Thyroid gland (tissue), 4 donors: ENCODE data around the gene CSF1R. TPM values are rescaled to one million over a fixed set of nuclear protein-coding genes. Genes with fewer than 3 reads are reported as not detected.

ENCODE experiments used
- DNase-seq, 2 donors: peaks; one replicate each; pipeline ENCODE4 v3.0.0-alpha.2; 2019
- H3K27ac ChIP-seq, 3 donors: fragments of 200-600 bp; sonication (generic); 1 replicate in 2 of 3; 2 replicates in 1 of 3; pipeline ENCODE4 v1.5.1; 2016 to 2019; ENCODE audit warnings: mild to moderate bottlenecking in 1 of 3, moderate library complexity in 1 of 3
- H3K27me3 ChIP-seq: fragments of 200-600 bp; sonication (generic); one replicate; pipeline ENCODE4 v1.5.1; 2019
- H3K36me3 ChIP-seq, 2 donors: fragments of 200-600 bp; sonication (generic); one replicate each; pipeline ENCODE4 v1.5.1; 2016 to 2019
- H3K4me1 ChIP-seq, 2 donors: fragments of 200-600 bp; sonication (generic); one replicate each; pipeline ENCODE4 v1.5.1; 2017 to 2019
- H3K4me3 ChIP-seq, 3 donors: fragments of 200-600 bp; sonication (generic); replicated peaks in 1 of 3; 1 replicate in 2 of 3; 2 replicates in 1 of 3; pipeline ENCODE4 v1.5.1; 2016; ENCODE audit warnings: mild to moderate bottlenecking in 1 of 3
- H3K9me3 ChIP-seq: fragments of 200-600 bp; sonication (generic); one replicate; pipeline ENCODE4 v1.5.1; 2017
- POLR2A ChIP-seq, 2 donors: fragments of 450-650 bp; IDR thresholded peaks; one replicate each; pipeline ENCODE4 v1.6.1; 2017; ENCODE audit warnings: antibody characterized with exemption in 2 of 2, mild to moderate bottlenecking in 2 of 2, moderate library complexity in 1 of 2
- WGBS, 2 donors: methylation state at CpG; one replicate each; pipeline ENCODE4 v1.1.5; 2017; 5-methylcytosine and 5-hydroxymethylcytosine counted together
- intact Hi-C: fragments of 100-400 bp; cut with DNase I; formaldehyde crosslinking; loops from one replicate; pipeline ENCODE4 v1.15.1; 2023
- total RNA-seq, 4 donors: library from RNA; depleted of rRNA; stranded (reverse); fragments of >200 nt; gene quantifications; one replicate each; pipeline ENCODE4 v1.2.3, GENCODE V29; 2016
- TF ChIP-seq, protein P1 (sequence below), 6 experiments: fragments of 200-600 bp in 3 of 6; fragments of 450-650 bp in 3 of 6; sonication (generic) in 3 of 6; IDR thresholded peaks; one replicate each; pipeline ENCODE4 v1.5.1; 2016 to 2019; ENCODE audit warnings: antibody characterized with exemption in 6 of 6, mild to moderate bottlenecking in 2 of 6, inconsistent platforms in 1 of 6, moderate library complexity in 1 of 6

CSF1R gene
- total RNA-seq, 4 donors from 2014 or later, result 9.1 to 14.1 (median 11.4) TPM

GRCh38 chr5:150021491-150022157, 64.7 kb downstream of the CSF1R start:
- DNase-seq, result peak; percentile 5 to 29
- H3K27ac ChIP-seq, result peak overlapping the region; percentile 89 to 95 (median 92)
- TF ChIP-seq, protein P1, sequence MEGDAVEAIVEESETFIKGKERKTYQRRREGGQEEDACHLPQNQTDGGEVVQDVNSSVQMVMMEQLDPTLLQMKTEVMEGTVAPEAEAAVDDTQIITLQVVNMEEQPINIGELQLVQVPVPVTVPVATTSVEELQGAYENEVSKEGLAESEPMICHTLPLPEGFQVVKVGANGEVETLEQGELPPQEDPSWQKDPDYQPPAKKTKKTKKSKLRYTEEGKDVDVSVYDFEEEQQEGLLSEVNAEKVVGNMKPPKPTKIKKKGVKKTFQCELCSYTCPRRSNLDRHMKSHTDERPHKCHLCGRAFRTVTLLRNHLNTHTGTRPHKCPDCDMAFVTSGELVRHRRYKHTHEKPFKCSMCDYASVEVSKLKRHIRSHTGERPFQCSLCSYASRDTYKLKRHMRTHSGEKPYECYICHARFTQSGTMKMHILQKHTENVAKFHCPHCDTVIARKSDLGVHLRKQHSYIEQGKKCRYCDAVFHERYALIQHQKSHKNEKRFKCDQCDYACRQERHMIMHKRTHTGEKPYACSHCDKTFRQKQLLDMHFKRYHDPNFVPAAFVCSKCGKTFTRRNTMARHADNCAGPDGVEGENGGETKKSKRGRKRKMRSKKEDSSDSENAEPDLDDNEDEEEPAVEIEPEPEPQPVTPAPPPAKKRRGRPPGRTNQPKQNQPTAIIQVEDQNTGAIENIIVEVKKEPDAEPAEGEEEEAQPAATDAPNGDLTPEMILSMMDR (IDR thresholded peaks at IDR 0.05), result no peak
- TF ChIP-seq POLR2A (IDR thresholded peaks at IDR 0.05), result no peak
- H3K27me3 ChIP-seq, result no peaks in the 10 kb centered on the region
- no peaks in the 10 kb centered on the region for H3K9me3 ChIP-seq
- H3K4me3 ChIP-seq, result no peak overlapping the region
- peaks cover 25 to 34% of the 10 kb centered on the region in 2 donors for H3K4me1 ChIP-seq
- intact Hi-C loops, result no loop called here
- 85 to 87% methylated on average over 13 of the region's 13 CpGs for WGBS, 2 donors
- peaks cover 22 to 25% of the 10 kb centered on the region in 2 donors for H3K36me3 ChIP-seq

- intact Hi-C loops, result no loop called here
- Histone ChIP-seq H3K4me3 (no peak overlapping the region), H3K4me1 (peaks cover 25 to 34% of the 10 kb centered on the region in 2 donors), H3K36me3 (peaks cover 18 to 27% of the 10 kb centered on the region in 2 donors), H3K27ac (peak overlapping the region; percentile 89 to 95 (median 92)), H3K9me3 (no peaks in the 10 kb centered on the region), H3K27me3 (no peaks in the 10 kb centered on the region)
- TF ChIP-seq POLR2A (IDR thresholded peaks at IDR 0.05), result no peak
- TF ChIP-seq, protein P1 (IDR thresholded peaks at IDR 0.05), result no peak
- DNase-seq, result no peak
- WGBS, 2 donors, result 96 to 97% methylated on average over 1 of the region's 1 CpG
Measured at GRCh38 chr5:150020249-150020648, 66.1 kb downstream of the CSF1R start.

DNA sequence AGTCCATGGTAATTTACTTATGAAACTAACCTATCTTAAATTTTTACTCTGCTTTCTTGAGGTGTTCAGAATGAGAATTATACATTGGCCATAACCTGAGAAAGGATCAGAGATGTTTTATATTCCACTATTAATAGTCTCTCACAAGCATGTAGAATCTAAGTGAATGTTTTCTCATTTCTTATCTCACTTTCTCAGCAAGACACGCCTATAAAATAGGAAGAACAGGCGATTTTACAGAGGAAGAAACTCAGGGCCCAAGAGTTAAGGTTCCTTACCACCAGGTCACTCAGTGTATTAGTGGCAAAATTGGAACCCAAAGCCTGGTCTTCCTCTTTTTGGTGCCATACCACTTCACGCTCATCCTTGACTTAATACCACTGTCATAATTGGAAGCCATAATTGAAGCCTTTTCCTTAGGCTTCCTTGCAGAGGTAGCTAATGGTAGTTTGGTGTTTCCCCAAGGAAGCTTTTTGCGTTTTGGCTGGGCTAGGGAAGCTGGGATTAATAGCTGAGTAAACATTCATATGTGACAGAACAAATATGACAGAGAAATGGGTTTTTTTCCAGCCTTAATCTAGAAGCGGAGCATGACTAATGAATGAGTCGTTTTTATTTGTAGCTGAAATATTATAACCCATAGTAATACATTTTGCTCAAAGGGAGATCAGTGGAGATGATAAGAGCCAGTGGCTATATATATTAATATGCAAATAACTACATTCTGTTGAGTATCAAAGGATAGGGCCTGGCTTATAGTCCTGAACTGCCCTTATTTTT, 68.9 kb downstream of the CSF1R start:
- WGBS, 2 donors, result 91 to 92% methylated on average over 6 of the region's 6 CpGs
- no peaks in the 10 kb centered on the region for H3K9me3 ChIP-seq
- no peak overlapping the region for H3K27ac ChIP-seq

DNA sequence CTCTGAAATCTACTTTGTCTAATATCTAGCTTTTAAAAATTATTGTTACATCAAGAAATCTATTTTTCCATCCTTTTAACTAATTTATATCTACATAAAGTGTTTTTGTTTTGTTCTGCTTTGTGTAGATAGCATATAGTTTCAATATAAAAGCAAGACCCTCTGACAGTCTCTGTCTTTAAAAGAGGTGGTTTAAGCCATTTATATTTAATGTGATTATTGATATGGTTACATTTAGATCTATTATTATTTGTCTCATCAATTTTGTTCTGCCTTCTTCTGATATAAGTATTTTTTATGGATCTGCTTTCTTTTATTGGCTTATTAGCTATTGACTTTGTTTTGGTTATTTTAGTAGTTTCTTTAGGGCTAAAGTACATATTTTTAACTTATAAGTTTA, 69.8 kb downstream of the CSF1R start:
- no peak overlapping the region for H3K4me3 ChIP-seq
- intact Hi-C loops, result no loop called here
- peaks cover 39 to 47% of the 10 kb centered on the region in 2 donors for H3K36me3 ChIP-seq
- H3K4me1 ChIP-seq, result peaks cover 15 to 16% of the 10 kb centered on the region in 2 donors
- H3K27me3 ChIP-seq, result no peaks in the 10 kb centered on the region
- DNase-seq, result no peak
- TF ChIP-seq, protein P1 (IDR thresholded peaks at IDR 0.05), result no peak
- no peak for TF ChIP-seq POLR2A (IDR thresholded peaks at IDR 0.05)
- no peak overlapping the region for H3K27ac ChIP-seq
- no peaks in the 10 kb centered on the region for H3K9me3 ChIP-seq

More for the DNA sequence above, 68.9 kb downstream of the CSF1R start:
- TF ChIP-seq POLR2A (IDR thresholded peaks at IDR 0.05), result no peak
- TF ChIP-seq, protein P1 (IDR thresholded peaks at IDR 0.05), result no peak
- no peaks in the 10 kb centered on the region for H3K27me3 ChIP-seq
- intact Hi-C loops, result no loop called here
- peaks cover 21 to 25% of the 10 kb centered on the region in 2 donors for H3K4me1 ChIP-seq
- DNase-seq, result no peak
- H3K4me3 ChIP-seq, result no peak overlapping the region
- H3K36me3 ChIP-seq, result peaks cover 35 to 38% of the 10 kb centered on the region in 2 donors

GRCh38 chr5:150015415-150015814, 70.9 kb downstream of the CSF1R start:
- intact Hi-C loops, result no loop called here
- Histone ChIP-seq H3K27ac (no peak overlapping the region), H3K4me1 (peaks cover 4 to 5% of the 10 kb centered on the region in 2 donors), H3K4me3 (no peak overlapping the region), H3K36me3 (peaks cover 48 to 57% of the 10 kb centered on the region in 2 donors), H3K9me3 (no peaks in the 10 kb centered on the region), H3K27me3 (no peaks in the 10 kb centered on the region)
- WGBS, 2 donors, result 96 to 97% methylated on average over 3 of the region's 3 CpGs
- DNase-seq, result no peak
- TF ChIP-seq POLR2A (IDR thresholded peaks at IDR 0.05), result no peak
- TF ChIP-seq, protein P1 (IDR thresholded peaks at IDR 0.05), result no peak
